ENCODE data around the gene LAIR2.
A peak's percentile ranks its signal among the peaks of the same experiment; 100 is the strongest.
"Not testable (repeated sequence)": the region's sequence is repeated elsewhere in the genome, so short reads cannot be mapped to it uniquely, and the experiment has no call there.

The LAIR2 gene

GRCh38 chr19:54464630-54465425 lies 37.8 kb upstream of the LAIR2 start:
- peak; percentile 51 for DNase-seq (ENCODE audit: low read depth, low spot score)

- no peak for DNase-seq (ENCODE audit: low read depth, low spot score)
Observed at GRCh38 chr19:54465426-54466109, 37.1 kb upstream of the LAIR2 start.

DNA sequence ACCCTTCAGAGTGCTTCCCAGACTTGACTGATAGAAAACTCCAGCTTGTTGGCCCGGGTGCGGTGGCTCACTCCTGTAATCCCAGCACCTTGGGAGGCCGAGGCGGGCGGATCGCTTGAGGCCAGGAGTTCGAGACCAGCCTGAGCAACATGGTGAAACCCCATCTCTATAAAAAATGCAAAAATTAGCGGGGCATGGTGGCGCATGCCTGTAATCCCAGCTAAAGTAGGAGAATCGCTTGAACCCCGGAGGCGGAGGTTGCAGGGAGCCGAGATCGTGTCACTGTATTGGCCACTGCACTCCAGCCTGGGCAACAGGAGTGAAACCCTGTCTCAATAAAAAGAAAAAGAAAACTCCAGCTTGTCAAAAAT lies 36.5 kb upstream of the LAIR2 start:
- not testable (repeated sequence) for DNase-seq (ENCODE audit: low read depth, low spot score)

DNA sequence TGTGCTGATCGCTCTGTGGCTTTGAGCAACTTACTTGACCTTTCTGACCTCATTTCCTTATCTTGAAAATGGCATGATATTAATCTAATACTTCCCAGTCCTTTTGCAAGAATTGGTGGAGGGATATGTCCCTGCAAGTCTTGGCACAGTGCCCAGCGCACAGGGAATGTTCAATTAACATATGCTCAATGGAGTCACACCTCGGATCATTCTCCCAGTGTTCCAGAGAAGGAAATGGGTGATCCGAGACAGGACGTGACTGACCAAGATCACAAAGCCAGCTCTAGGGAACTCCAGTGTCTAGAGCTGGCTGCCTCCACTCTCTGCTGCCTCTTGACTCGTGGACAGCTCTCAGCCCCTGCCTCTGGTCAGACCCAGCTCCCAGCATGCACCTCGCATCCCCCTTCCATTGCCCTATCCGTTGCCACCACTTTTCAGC lies 33.1 kb upstream of the LAIR2 start:
- no peak for DNase-seq (ENCODE audit: low read depth, low spot score)

GRCh38 chr19:54470276-54470887 lies 32.2 kb upstream of the LAIR2 start:
- no peak for DNase-seq (ENCODE audit: low read depth, low spot score)

- no peak for DNase-seq (ENCODE audit: low read depth, low spot score)
Observed at GRCh38 chr19:54470991-54471782, 31.4 kb upstream of the LAIR2 start.

DNA sequence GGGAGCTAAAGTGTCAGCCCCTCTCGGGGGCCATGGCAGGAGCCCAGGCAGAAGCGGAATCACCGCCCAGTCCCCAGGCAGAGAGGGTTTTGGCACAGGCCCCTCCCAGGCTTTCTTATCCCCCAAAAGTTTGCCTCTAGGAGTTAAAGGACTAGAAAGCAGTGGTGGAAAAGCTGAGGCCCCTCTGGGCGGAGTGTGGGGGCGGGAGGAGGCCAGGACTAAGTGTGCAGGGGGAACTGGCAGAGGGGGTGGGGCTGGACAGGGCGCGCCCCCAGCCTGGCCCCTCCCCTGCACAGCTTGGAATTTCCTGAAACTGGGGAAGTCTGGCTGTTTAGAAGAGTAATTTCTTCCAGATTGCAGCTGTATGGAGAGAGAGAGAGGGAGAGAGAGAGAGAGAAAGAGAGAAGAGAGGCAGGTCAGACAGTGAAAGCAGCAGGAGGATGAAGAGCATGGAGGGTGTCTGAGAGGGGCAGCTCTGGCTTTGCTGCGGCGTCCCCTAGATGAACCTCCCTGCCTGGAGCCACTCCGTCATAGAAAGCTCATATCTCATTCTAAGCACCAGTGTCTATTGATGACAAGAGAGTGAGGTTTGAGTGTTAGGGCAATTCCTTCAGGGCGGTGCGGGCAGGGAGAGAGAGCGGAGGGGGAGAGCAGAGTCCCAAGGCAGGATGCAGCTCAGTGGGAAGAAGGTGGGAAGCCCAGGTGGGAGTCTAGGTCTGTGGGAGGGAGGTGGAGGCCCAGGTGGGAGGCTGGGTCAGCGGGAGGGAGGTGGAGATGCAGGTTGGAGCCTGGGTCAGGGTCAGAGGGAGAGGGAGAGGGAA lies 29.4 kb upstream of the LAIR2 start, which contains the start of gene CDC42EP5:
Gene CDC42EP5 (minus strand): TSS at position 226 of the 821 bp plus-strand sequence. CDS start 7,749 bp downstream, outside the sequence.
- no peak for DNase-seq (ENCODE audit: low read depth, low spot score)

- DNase-seq (ENCODE audit: low read depth, low spot score): no peak
Observed at GRCh38 chr19:54473892-54474372, 28.7 kb upstream of the LAIR2 start.

DNA sequence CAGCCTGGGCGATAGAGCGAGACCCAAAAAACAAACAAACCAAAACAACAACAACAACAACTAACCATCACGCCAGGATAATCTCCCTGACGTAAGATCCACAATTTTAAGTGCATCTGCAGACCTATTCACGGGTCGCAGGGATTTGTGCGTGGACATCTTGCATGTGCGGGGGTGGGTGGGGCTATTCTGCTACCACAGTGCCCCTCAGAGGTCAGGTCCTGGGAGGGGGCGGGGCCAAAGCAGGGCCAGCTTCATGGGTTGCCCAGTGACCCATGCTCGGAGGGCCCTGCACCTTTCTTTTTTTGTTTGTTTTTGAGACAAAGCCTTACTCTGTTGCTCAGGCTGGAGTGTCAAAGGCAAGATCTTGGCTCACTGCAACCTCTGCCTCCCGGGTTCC lies 26.9 kb upstream of the LAIR2 start:
- DNase-seq (ENCODE audit: low read depth, low spot score): no peak

- DNase-seq (ENCODE audit: low read depth, low spot score): no peak
Observed at GRCh38 chr19:54477650-54478049, 25.0 kb upstream of the LAIR2 start.

DNA sequence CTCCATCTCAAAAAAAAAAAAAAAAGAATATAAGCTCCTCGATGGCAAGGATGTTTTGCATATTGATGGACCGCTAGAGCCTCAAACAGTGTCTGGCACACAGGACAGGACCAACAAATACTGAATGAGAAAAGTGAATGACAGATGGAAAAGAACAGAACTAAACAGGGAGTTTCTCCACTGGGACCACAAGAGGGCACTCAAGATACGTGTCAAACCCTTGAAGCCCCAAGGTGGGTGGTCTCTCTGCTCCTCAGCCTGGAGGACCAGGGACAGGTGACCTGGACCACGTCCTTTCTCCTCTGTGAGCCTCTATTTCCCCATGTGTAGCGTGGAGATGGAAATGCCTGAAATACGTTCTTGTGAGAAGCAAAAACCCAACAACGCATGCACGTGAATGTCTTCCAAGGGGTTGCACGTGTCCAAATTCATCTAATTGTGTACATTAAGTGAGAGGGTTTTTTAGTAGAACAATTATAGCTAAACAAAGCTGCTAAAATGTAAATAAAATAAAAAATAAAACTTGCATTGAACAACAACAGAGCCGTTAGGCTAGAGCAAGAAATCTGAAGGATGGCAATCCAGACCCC lies 23.9 kb upstream of the LAIR2 start:
- no peak for DNase-seq (ENCODE audit: low read depth, low spot score)

GRCh38 chr19:54480051-54480450 lies 22.6 kb upstream of the LAIR2 start:
- no peak for DNase-seq (ENCODE audit: low read depth, low spot score)

GRCh38 chr19:54481326-54481930 lies 21.2 kb upstream of the LAIR2 start:
- no peak for DNase-seq (ENCODE audit: low read depth, low spot score)

DNA sequence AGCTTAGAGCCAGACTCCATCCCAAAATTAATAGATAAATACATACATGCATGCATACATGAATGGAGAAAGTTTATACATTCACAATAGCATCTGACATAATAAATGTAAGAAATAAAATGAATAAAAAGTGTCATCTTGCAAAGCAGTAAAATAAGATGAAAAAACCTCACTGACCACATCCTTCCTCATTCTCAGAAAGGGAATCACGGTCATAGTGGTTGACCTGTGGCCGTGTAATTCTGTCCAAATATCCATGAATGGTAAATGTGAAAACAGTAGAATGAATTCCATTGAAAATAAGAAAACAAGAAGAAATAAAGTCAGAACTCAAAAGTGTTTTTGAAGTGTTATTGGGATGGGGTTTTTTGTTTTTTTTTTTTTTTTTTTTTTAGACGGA lies 19.7 kb upstream of the LAIR2 start:
- DNase-seq (ENCODE audit: low read depth, low spot score): no peak

DNA sequence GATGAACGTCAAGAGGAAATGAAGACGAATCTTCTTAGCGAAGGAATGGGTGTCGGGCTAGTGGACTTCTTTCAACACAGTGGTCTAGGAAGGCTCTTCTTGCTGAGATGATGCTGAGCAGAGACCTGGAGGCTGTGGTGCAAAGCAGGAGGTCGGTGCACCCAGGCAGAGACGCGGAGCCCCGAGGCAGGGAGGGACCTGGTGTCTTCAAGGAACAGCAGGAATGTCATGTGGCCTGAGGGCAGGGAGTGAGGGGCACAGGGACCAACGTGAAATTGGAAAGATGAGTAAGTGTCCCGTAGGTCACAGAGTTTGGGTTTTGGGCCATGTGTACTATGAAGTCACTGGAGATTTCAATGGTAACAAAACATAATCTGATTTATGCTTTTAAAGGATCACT lies 18.2 kb upstream of the LAIR2 start:
- no peak for DNase-seq (ENCODE audit: low read depth, low spot score)

DNA sequence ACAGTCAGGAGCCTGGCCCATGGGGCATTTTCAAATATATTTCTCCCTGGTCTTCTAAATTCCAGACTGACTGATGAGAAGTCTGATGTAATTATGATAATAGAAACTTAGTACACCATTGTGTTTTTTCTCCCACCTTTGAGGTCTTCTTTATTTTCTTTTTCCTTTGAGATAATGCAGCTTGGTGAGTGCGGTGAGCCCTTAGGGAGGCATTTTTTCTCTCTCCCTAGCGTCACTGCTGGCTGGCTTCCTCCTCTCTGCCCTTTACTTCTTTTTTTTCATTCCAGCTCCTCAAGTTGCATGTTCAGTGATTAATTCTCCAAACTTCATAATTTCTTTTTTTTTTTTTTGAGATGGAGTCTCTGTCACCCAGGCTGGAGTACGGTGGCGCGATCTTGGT lies 16.8 kb upstream of the LAIR2 start:
- DNase-seq (ENCODE audit: low read depth, low spot score): no peak

- DNase-seq (ENCODE audit: low read depth, low spot score): no peak
Observed at GRCh38 chr19:54489341-54489740, 13.3 kb upstream of the LAIR2 start.

GRCh38 chr19:54489766-54490165 lies 12.9 kb upstream of the LAIR2 start:
- DNase-seq (ENCODE audit: low read depth, low spot score): no peak

GRCh38 chr19:54492568-54492967 lies 10.1 kb upstream of the LAIR2 start:
- no peak for DNase-seq (ENCODE audit: low read depth, low spot score)

DNA sequence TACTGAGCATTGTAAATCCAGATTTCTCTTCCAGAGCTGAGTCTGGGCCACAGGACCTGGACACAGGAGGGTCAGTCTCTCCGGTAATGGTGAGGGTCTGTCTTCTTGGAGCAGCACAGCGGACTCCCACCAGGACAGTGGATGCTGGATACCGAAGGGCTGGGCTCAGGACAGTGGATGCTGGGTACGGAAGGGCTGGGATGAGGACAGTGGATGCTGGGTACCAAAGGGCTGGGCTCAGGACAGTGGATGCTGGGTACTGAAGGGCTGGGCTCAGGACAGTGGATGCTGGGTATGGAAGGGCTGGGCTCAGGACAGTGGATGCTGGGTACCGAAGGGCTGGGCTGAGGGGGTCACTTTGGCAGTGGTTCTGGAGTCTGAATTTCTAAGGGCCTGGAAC lies 9.6 kb upstream of the LAIR2 start:
- DNase-seq (ENCODE audit: low read depth, low spot score): not testable (repeated sequence)
